Muscle layer of colon (tissue), 2 donors: ENCODE results near the gene PPFIA4.

Source experiments
- H3K27ac ChIP-seq: one replicate; pipeline ENCODE4 v1.7.0; 2013; ENCODE audit warnings: low read depth, mild to moderate bottlenecking, low read length, moderate library complexity
- H3K27me3 ChIP-seq, 2 donors: one replicate each; pipeline ENCODE4 v1.7.0; 2013; ENCODE audit warnings: low read length in 2 of 2, mild to moderate bottlenecking in 2 of 2; ENCODE audit not compliant: insufficient read depth in 2 of 2, control insufficient read depth in 1 of 2
- H3K36me3 ChIP-seq: one replicate; pipeline ENCODE4 v1.7.0; 2013; ENCODE audit warnings: mild to moderate bottlenecking, low read length; ENCODE audit not compliant: insufficient read depth
- H3K4me1 ChIP-seq: one replicate; pipeline ENCODE4 v1.7.0; 2013; ENCODE audit warnings: mild to moderate bottlenecking, low read length; ENCODE audit not compliant: insufficient read depth
- H3K4me3 ChIP-seq, 2 donors: one replicate each; pipeline ENCODE4 v1.7.0; 2013; ENCODE audit warnings: low read length in 2 of 2, low read depth in 1 of 2, mild to moderate bottlenecking in 1 of 2, moderate library complexity in 1 of 2
- H3K9ac ChIP-seq: one replicate; pipeline ENCODE4 v1.7.0; 2013; ENCODE audit warnings: low read length
- H3K9me3 ChIP-seq: one replicate; pipeline ENCODE4 v1.7.0; 2013; ENCODE audit warnings: mild to moderate bottlenecking, low read length
- donor health status: abdominal sarcoma.
- donor health status: Adenocarcinoma of cecum.

The PPFIA4 gene

DNA sequence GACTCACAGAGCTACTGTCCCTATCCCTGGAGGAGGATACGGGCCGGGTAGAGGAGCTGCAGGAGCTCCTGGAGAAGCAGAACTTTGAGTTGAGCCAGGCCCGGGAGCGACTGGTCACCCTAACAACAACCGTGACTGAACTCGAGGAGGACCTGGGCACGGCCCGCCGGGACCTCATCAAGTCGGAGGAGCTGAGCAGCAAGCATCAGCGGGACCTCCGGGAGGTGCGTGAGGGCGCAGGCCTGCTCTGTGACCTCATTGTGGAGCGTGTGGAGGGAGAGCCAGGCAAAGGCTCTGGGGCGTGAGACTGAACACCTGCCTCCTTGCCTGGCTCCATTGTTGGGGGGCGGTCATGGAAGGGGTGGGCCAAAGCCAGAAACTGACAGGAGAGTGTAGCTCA, 19.0 kb downstream of the PPFIA4 start:
- H3K4me3 ChIP-seq, result no peak overlapping the region
- no peaks in the 10 kb centered on the region for H3K36me3 ChIP-seq
- no peaks in the 10 kb centered on the region for H3K27me3 ChIP-seq
- no peak overlapping the region for H3K27ac ChIP-seq
- H3K9me3 ChIP-seq, result no peaks in the 10 kb centered on the region
- H3K4me1 ChIP-seq, result peaks cover 10% of the 10 kb centered on the region
- H3K9ac ChIP-seq, result no peak overlapping the region

DNA sequence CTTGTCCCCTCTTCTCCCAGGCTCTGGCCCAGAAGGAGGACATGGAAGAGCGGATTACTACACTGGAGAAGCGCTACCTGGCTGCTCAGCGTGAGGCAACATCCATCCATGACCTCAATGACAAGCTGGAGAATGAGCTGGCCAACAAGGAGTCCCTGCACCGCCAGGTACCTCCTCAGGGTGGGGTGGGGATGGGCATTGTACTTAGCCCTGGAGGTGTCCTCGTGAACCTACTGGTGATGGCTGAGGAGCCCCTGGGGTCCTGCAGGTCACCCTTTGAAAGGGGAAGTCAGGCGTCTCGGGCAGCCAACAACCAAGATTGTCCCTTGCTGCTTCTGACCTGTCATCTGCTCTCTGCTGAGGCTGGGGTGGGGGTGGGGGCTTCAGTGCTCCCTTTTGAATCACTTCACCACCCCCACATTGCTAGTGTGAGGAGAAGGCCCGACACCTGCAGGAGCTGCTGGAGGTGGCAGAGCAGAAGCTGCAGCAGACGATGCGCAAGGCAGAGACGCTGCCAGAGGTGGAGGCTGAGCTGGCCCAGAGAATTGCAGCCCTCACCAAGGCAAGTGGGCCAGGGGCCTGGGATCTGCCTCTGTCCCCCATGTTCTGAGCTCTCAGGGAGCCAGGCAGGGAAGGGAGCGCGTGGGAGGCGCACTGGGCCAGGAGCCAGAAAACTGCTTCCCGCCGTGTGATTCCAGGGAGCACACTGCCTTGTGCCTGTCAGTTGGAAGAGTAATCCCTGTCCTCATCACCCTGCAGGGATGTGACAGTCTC, 19.7 kb downstream of the PPFIA4 start:
- Histone ChIP-seq H3K36me3 (no peaks in the 10 kb centered on the region), H3K27ac (no peak overlapping the region), H3K4me1 (peaks cover 10% of the 10 kb centered on the region), H3K9ac (no peak overlapping the region), H3K9me3 (no peaks in the 10 kb centered on the region), H3K4me3 (no peak overlapping the region), H3K27me3 (no peaks in the 10 kb centered on the region)

DNA sequence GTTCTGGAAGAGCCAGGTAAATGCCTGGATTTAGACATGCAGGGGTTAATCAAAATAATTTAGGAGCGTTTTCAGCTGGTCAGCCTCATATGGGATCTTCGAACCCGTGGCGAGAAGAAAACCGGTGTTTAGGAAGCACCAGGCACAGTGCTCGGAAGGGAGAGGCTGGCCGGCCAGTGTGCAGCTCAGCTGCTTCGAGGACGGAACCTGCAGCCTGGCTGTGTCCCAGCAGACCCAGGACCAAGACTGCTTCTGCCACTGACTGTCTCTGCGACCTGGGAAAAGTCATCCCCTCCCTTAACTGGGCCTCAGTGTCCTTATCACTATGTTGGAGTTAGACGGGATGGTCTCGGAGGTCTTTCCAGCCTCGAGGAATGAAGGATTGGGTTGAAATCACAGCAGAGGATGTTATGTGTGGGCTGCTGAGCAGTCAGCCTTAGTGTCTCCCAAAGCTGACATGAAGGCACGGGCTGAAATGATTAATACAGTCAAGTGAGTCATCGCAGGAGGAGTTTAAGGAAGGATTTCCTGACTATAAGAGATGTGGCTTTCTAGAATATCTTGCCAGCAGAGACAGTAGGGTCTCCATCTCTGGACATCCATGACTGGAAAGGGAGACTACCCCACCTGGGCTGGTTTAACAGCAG, 20.8 kb downstream of the PPFIA4 start:
- Histone ChIP-seq H3K9me3 (no peaks in the 10 kb centered on the region), H3K4me1 (peaks cover 10% of the 10 kb centered on the region), H3K9ac (no peak overlapping the region), H3K36me3 (no peaks in the 10 kb centered on the region), H3K27ac (no peak overlapping the region), H3K4me3 (no peak overlapping the region), H3K27me3 (no peaks in the 10 kb centered on the region)

DNA sequence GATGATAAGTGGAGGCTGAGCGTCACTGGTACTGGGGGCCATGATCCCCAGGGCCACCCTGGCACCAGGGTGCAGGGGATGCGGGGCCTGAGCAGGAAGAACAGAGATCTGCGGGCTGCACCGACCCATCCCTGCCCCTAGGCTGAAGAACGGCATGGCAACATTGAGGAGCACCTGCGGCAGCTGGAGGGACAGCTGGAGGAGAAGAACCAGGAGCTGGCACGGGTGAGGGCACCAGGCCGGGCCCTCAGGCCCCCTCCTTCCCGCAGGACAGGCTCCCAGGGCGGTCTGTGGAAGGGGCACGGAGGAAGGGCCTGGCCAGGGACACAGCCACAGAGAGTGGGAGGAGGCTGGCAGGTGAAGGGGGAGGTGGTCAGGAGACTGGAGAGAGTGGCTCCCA, 21.8 kb downstream of the PPFIA4 start:
- no peaks in the 10 kb centered on the region for H3K27me3 ChIP-seq
- H3K9ac ChIP-seq, result no peak overlapping the region
- H3K9me3 ChIP-seq, result no peaks in the 10 kb centered on the region
- no peaks in the 10 kb centered on the region for H3K36me3 ChIP-seq
- H3K27ac ChIP-seq, result no peak overlapping the region
- H3K4me1 ChIP-seq, result peaks cover 10% of the 10 kb centered on the region
- H3K4me3 ChIP-seq, result no peak overlapping the region

DNA sequence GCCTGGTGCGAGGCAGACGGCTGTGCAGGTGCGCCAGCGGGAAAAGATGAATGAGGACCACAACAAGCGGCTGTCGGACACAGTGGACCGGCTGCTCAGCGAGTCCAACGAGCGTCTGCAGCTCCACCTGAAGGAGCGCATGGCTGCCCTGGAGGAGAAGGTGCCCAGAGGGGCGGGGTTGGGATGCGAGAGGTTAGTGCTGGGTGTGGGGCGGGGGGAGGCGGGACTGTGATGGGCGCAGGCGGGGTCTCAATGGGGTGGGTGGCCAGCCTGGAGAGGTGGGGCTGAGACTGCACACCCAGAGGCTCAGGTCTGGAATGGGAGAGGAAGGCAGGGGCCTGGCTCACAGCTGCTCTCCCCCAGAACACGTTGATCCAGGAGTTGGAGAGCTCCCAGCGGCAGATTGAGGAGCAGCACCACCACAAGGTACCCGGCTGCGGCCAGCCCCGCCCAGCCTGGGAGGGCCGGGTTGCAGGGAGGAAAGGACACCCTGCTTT, 22.3 kb downstream of the PPFIA4 start:
- Histone ChIP-seq H3K9ac (no peak overlapping the region), H3K9me3 (no peaks in the 10 kb centered on the region), H3K36me3 (no peaks in the 10 kb centered on the region), H3K27me3 (no peaks in the 10 kb centered on the region), H3K4me3 (no peak overlapping the region), H3K4me1 (peaks cover 10% of the 10 kb centered on the region), H3K27ac (no peak overlapping the region)

DNA sequence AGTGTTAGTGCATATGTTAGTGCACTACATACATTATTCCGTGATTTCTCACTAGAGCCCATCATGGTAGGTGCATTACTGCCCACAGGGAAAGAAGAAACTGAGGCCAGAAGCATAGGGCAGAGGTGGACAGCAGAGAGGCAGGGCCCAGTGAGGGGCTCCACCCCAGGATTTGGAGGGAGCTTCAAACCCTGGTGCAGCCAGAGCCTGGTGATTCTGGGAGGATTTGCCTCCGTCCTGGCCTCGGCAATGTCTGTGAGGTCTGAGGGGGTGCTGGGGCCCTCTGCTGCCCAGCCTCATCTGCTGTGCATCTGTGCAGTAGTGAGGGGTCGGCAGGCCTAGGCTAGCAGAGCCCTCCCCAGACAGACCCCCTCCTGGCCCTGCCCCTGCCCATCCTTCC, 22.8 kb downstream of the PPFIA4 start:
- H3K9ac ChIP-seq, result no peak overlapping the region
- peaks cover 10% of the 10 kb centered on the region for H3K4me1 ChIP-seq
- H3K27ac ChIP-seq, result no peak overlapping the region
- no peak overlapping the region for H3K4me3 ChIP-seq
- no peaks in the 10 kb centered on the region for H3K27me3 ChIP-seq
- H3K36me3 ChIP-seq, result no peaks in the 10 kb centered on the region
- H3K9me3 ChIP-seq, result no peaks in the 10 kb centered on the region

DNA sequence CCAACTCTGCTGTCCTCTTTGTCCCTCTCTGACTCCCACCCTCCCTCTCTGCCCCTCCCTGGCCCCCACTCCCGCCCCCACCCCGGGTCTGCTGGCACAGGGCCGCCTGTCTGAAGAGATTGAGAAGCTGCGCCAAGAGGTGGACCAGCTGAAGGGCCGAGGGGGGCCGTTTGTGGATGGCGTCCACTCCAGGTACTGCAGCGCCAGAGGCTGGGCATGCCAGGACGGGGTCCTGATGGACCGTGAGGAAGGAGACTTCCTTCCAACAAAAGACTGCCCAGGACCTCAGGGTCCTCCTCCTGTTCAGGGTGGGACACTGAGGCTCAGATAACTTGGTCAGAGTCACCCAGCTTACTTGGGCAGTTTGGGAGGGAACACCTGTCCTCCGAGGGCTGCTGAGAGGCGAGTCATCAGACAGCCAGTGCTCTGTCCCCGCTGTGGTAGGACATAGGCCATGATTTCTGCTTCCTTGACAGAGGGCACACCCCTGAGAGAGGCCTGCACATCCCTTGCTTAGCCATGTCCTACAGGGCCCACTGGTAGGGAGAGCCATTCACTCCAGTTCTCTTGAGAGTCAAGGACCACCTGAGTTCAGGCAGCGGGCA, 23.4 kb downstream of the PPFIA4 start:
- H3K27me3 ChIP-seq, result no peaks in the 10 kb centered on the region
- H3K36me3 ChIP-seq, result no peaks in the 10 kb centered on the region
- peaks cover 10% of the 10 kb centered on the region for H3K4me1 ChIP-seq
- H3K27ac ChIP-seq, result no peak overlapping the region
- H3K9ac ChIP-seq, result no peak overlapping the region
- H3K4me3 ChIP-seq, result no peak overlapping the region
- no peaks in the 10 kb centered on the region for H3K9me3 ChIP-seq

DNA sequence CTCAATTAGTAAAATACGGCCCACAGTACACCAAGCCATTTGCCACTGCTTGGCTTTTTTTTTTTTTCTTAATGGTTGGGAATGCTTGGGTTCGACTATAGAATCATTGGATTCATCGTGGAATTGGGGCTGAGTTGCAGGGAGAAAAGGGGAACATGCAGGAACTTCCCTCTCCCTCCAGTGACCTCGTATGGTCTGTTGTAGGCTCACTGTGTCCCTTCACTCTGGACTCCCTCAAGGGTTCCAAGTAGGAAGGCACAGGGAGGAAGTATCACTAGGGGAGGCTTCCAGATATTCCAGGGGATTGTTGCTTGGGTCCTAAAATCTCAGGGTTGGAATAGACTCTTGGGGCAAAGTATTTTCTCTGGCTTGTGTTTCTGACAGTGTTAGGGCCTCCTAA, 24.5 kb downstream of the PPFIA4 start:
- Histone ChIP-seq H3K4me1 (peaks cover 10% of the 10 kb centered on the region), H3K27me3 (no peaks in the 10 kb centered on the region), H3K27ac (no peak overlapping the region), H3K9me3 (no peaks in the 10 kb centered on the region), H3K9ac (no peak overlapping the region), H3K36me3 (no peaks in the 10 kb centered on the region), H3K4me3 (no peak overlapping the region)

DNA sequence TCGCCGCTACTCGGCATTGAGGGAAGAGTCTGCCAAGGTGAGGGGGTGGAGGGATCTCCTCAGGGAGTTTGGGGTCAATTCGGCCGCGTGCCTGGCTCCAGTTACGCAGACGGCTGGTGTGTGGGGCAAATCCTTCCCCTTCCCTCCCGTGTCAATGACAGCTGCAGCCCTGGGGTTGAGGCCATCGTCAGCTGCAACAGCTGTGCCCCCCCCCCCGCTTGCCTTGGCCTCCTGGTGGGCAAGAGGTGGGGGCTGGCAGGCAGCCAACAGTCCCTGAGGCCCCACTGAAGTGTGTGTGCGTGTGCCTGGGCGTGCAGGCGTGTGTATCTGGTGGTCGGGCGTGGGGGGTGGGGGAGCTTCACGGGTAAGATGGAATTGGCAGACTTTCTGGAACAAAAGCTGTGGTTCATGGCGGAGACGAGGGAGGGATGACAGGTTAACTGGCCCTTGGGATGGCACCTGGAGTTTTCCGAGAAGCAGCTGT, 25.6 kb downstream of the PPFIA4 start:
- H3K27me3 ChIP-seq, result no peaks in the 10 kb centered on the region
- no peak overlapping the region for H3K27ac ChIP-seq
- peaks cover 3% of the 10 kb centered on the region for H3K4me1 ChIP-seq
- H3K9ac ChIP-seq, result no peak overlapping the region
- no peaks in the 10 kb centered on the region for H3K36me3 ChIP-seq
- H3K4me3 ChIP-seq, result no peak overlapping the region
- no peaks in the 10 kb centered on the region for H3K9me3 ChIP-seq

DNA sequence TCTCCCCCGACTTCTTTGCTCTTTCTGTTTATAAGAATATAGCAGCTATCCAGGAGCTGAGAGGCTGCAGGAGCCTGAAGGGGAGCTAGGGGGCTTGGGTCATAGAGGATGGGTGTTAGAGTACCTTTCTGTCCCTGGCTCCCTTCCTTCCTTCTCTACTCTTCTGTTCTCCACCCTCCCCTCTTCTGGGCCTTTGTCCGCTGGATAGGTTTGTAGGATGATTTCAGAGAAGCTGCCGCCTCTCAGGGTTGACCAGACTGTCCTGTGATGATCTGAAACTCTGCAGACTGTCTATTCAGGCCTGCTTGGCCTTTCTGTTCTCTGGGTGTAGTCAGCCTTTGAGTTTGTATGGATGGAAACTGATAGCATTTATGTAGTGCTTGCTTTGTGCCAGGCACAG, 26.3 kb downstream of the PPFIA4 start:
- H3K4me3 ChIP-seq, result no peak overlapping the region

DNA sequence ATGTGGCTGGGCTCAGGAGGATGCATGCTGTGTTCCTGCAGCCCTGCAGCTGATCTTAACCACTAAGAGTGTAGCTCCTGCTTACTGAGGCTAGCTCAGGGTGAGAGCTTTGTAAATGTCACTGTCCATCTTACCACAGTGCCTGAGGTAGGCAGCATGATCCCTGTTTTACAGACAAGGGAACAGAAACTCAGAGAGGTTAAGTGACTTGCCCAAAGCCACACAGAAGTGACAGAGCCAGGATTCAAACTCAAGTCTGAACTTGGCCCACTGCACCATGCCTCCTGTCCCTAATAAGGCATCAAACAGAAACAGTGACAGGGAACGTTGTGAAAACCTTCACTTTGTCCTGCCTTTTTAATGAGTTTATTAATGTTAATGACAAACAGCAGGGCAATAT, 27.9 kb downstream of the PPFIA4 start:
- Histone ChIP-seq H3K9ac (no peak overlapping the region), H3K27me3 (no peaks in the 10 kb centered on the region), H3K36me3 (no peaks in the 10 kb centered on the region), H3K4me1 (no peaks in the 10 kb centered on the region), H3K9me3 (no peaks in the 10 kb centered on the region), H3K4me3 (no peak overlapping the region), H3K27ac (no peak overlapping the region)

More for the DNA sequence above, 26.3 kb downstream of the PPFIA4 start:
- H3K27ac ChIP-seq, result no peak overlapping the region
- H3K4me1 ChIP-seq, result no peaks in the 10 kb centered on the region
- H3K36me3 ChIP-seq, result no peaks in the 10 kb centered on the region
- H3K9me3 ChIP-seq, result no peaks in the 10 kb centered on the region
- H3K9ac ChIP-seq, result no peak overlapping the region
- no peaks in the 10 kb centered on the region for H3K27me3 ChIP-seq
